ENCODE data around the gene RTP3.

DNA sequence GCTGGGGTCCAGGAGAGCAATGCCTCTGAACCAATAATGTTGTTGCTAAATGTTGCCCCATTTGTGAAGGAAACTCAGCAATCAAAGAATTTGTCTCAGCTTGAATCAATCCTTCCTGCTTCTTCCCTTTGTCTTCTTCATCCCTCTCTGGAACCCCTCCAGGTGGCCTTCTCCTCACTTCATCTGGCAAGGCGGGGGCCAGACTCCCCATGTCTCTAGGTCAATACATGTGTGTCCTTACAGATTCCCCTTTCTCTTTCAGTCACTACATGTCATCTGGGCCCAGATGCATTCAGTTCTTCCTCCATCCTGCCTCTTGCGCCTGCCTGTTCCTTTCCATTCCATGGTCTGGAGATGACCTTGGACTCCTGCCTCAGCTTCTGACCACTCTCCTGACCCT, 25.0 kb upstream of the RTP3 start:
- TF ChIP-seq, protein P1, sequence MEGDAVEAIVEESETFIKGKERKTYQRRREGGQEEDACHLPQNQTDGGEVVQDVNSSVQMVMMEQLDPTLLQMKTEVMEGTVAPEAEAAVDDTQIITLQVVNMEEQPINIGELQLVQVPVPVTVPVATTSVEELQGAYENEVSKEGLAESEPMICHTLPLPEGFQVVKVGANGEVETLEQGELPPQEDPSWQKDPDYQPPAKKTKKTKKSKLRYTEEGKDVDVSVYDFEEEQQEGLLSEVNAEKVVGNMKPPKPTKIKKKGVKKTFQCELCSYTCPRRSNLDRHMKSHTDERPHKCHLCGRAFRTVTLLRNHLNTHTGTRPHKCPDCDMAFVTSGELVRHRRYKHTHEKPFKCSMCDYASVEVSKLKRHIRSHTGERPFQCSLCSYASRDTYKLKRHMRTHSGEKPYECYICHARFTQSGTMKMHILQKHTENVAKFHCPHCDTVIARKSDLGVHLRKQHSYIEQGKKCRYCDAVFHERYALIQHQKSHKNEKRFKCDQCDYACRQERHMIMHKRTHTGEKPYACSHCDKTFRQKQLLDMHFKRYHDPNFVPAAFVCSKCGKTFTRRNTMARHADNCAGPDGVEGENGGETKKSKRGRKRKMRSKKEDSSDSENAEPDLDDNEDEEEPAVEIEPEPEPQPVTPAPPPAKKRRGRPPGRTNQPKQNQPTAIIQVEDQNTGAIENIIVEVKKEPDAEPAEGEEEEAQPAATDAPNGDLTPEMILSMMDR (IDR thresholded peaks at IDR 0.05 in 4 of 5, conservative IDR thresholded peaks at IDR 0.05 in 1 of 5), result no peak
- no peak for TF ChIP-seq POLR2A (IDR thresholded peaks at IDR 0.05)

All from gastrocnemius medialis (tissue), 4 donors.